Activated B cell treated with CpG ODN at 0.5 μM for 24 hours (primary cell): ENCODE measurements around the gene FECH. TPM values are rescaled to one million over a fixed set of nuclear protein-coding genes. Genes with fewer than 3 reads are reported as not detected.
A peak's percentile ranks its signal among the peaks of the same experiment; 100 is the strongest.

Source experiments
- ATAC-seq: fragments of 200-7000 bp; cut with Tn5 transposase; one replicate; pipeline ENCODE4 v1.10.0; 2021; ENCODE audit warnings: low read depth, mild to moderate bottlenecking, moderate library complexity
- CTCF ChIA-PET: fragments of 350-600 bp; sonication (Branson Sonifier 250); formaldehyde crosslinking; loops from one replicate; lab custom pipeline; 2021; ENCODE audit warnings: antibody characterized with exemption; lab: Charles Lee
- POLR2A ChIA-PET: fragments of 350-600 bp; sonication (Branson Sonifier 250); formaldehyde crosslinking; loops from one replicate; lab custom pipeline; 2021; ENCODE audit warnings: antibody characterized with exemption; lab: Charles Lee
- DNase-seq: peaks from one replicate; pipeline ENCODE4 v3.0.0; 2022
- H3K27ac Mint-ChIP-seq: one replicate; pipeline ENCODE4 v1.8.0; 2020; ENCODE audit warnings: mixed read lengths
- H3K27me3 Mint-ChIP-seq: one replicate; pipeline ENCODE4 v1.8.0; 2021; ENCODE audit warnings: mixed read lengths
- H3K36me3 Mint-ChIP-seq: one replicate; pipeline ENCODE4 v1.8.0; 2021; ENCODE audit warnings: low read depth, mixed read lengths
- H3K4me1 Mint-ChIP-seq: one replicate; pipeline ENCODE4 v1.8.0; 2021; ENCODE audit warnings: mixed read lengths
- H3K4me3 Mint-ChIP-seq: one replicate; pipeline ENCODE4 v1.8.0; 2020; ENCODE audit warnings: mild to moderate bottlenecking, mixed read lengths
- H3K9me3 Mint-ChIP-seq: one replicate; pipeline ENCODE4 v1.8.0; 2020; ENCODE audit warnings: mixed read lengths
- CTCF ChIP-seq: fragments of 200-600 bp; IDR thresholded peaks from one replicate; pipeline ENCODE4 v1.8.0; 2022; ENCODE audit warnings: antibody characterized with exemption, mild to moderate bottlenecking
- intact Hi-C: fragments of 100-400 bp; cut with micrococcal nuclease; formaldehyde crosslinking; loops from one replicate; pipeline ENCODE4 v1.15.1; 2024
- total RNA-seq: library from RNA; stranded (reverse); gene quantifications from 2 replicates; pipeline ENCODE4 v1.2.3, GENCODE V29; 2022

Gene FECH
- total RNA-seq, 1 donor from 2014 or later, result 9.2 TPM

GRCh38 chr18:57630002-57630753, 43.7 kb upstream of the FECH start:
- H3K4me3 Mint-ChIP-seq, result peak overlapping the region; percentile 98
- CTCF ChIA-PET, result interaction anchor here (0.7 to 1.8 kb wide), 9 partner anchors 9 to 599 kb away, joined by 3 to 8 read pairs (median 5); partner anchors contain the start of gene NARS1

GRCh38 chr18:57629422-57629821, 42.9 kb upstream of the FECH start:
- peak overlapping the region; percentile 98 for H3K4me3 Mint-ChIP-seq
- DNase-seq (no peak), ATAC-seq (no peak)
- ChIA-PET CTCF (no interaction called here), POLR2A (interaction anchor here (0.8 to 2.7 kb wide), 7 partner anchors 8 to 507 kb away, joined by 3 to 54 read pairs (median 7); partner anchors contain the start of gene NARS1)
- H3K36me3 Mint-ChIP-seq, result peaks cover 17% of the 10 kb centered on the region
- intact Hi-C loops, result no loop called here
- no peak for TF ChIP-seq CTCF
- H3K4me1 Mint-ChIP-seq, result peaks cover 19% of the 10 kb centered on the region
- peak overlapping the region; percentile 99 for H3K27ac Mint-ChIP-seq
- H3K27me3 Mint-ChIP-seq, result no peaks in the 10 kb centered on the region
- no peaks in the 10 kb centered on the region for H3K9me3 Mint-ChIP-seq

More at GRCh38 chr18:57630002-57630753, 43.7 kb upstream of the FECH start:
- TF ChIP-seq CTCF, result no peak
- Mint-ChIP-seq H3K9me3 (no peaks in the 10 kb centered on the region), H3K36me3 (peaks cover 18% of the 10 kb centered on the region), H3K27me3 (no peaks in the 10 kb centered on the region), H3K27ac (peak overlapping the region; percentile 99), H3K4me1 (peaks cover 26% of the 10 kb centered on the region)
- DNase-seq (peak; percentile 90), ATAC-seq (peak; percentile 91)
- intact Hi-C loops, result loop anchor here (1.0 to 2.0 kb wide), 11 partner anchors 9 to 1029 kb away; partner anchors contain the start of genes ATP8B1, FECH and NARS1
- POLR2A ChIA-PET, result interaction anchor here (0.6 to 2.7 kb wide), 20 partner anchors 9 to 519 kb away, joined by 3 to 54 read pairs (median 5); partner anchors contain the start of gene NARS1

GRCh38 chr18:57627488-57627887, 41.0 kb upstream of the FECH start:
- POLR2A ChIA-PET, result interaction anchor here (0.6 to 1.2 kb wide), 2 partner anchors 29 to 434 kb away, joined by 3 to 5 read pairs; no protein-coding TSS in a partner anchor
- intact Hi-C loops, result no loop called here
- no peak for TF ChIP-seq CTCF

GRCh38 chr18:57624988-57625387, 38.5 kb upstream of the FECH start:
- no peak for ATAC-seq
- no peak for TF ChIP-seq CTCF
- intact Hi-C loops, result loop anchor here (5.0 kb wide), 1 partner anchor 512 kb away; no protein-coding TSS in a partner anchor
- DNase-seq, result no peak
- POLR2A ChIA-PET, result no interaction called here
- peaks cover 23% of the 10 kb centered on the region for H3K4me1 Mint-ChIP-seq
- no peak overlapping the region for H3K4me3 Mint-ChIP-seq
- no peaks in the 10 kb centered on the region for H3K9me3 Mint-ChIP-seq
- H3K36me3 Mint-ChIP-seq, result peaks cover 16% of the 10 kb centered on the region
- CTCF ChIA-PET, result no interaction called here
- H3K27ac Mint-ChIP-seq, result no peak overlapping the region
- no peaks in the 10 kb centered on the region for H3K27me3 Mint-ChIP-seq

More at GRCh38 chr18:57627488-57627887, 41.0 kb upstream of the FECH start:
- no peak overlapping the region for H3K27ac Mint-ChIP-seq
- H3K4me1 Mint-ChIP-seq, result peaks cover 17% of the 10 kb centered on the region
- no peaks in the 10 kb centered on the region for H3K9me3 Mint-ChIP-seq
- no peak for DNase-seq
- H3K36me3 Mint-ChIP-seq, result peaks cover 14% of the 10 kb centered on the region
- no peak for ATAC-seq
- CTCF ChIA-PET, result no interaction called here
- H3K27me3 Mint-ChIP-seq, result no peaks in the 10 kb centered on the region
- H3K4me3 Mint-ChIP-seq, result no peak overlapping the region

GRCh38 chr18:57621246-57621604, 34.7 kb upstream of the FECH start:
- peak overlapping the region; percentile 96 for H3K4me3 Mint-ChIP-seq
- H3K4me1 Mint-ChIP-seq, result peaks cover 29% of the 10 kb centered on the region
- H3K36me3 Mint-ChIP-seq, result peaks cover 41% of the 10 kb centered on the region
- ChIA-PET POLR2A (interaction anchor here (0.5 to 3.4 kb wide), 17 partner anchors 9 to 1373 kb away, joined by 3 to 54 read pairs (median 4); partner anchors contain the start of genes FECH and WDR7), CTCF (interaction anchor here (0.7 to 2.1 kb wide), 2 partner anchors 9 to 501 kb away, joined by 3 to 4 read pairs; no protein-coding TSS in a partner anchor)
- H3K27me3 Mint-ChIP-seq, result no peaks in the 10 kb centered on the region
- ATAC-seq (peak; percentile 9), DNase-seq (no peak)
- H3K27ac Mint-ChIP-seq, result peak overlapping the region; percentile 98
- H3K9me3 Mint-ChIP-seq, result no peaks in the 10 kb centered on the region
- intact Hi-C loops, result loop anchor here (1.0 to 5.0 kb wide), 6 partner anchors 9 to 983 kb away; partner anchors contain the start of genes FECH, TXNL1 and WDR7
- no peak for TF ChIP-seq CTCF
